Fibroblast of lung (primary cell): Measurements from ENCODE around the gene PGF.

Experiments used
- EZH2 ChIP-seq: IDR thresholded peaks from 2 replicates; pipeline ENCODE4 v1.5.1; 2012; ENCODE audit warnings: low read length, control low read depth, mild to moderate bottlenecking; ENCODE audit errors: missing control alignments
- TF ChIP-seq, protein P1 (sequence below), 2 donors: IDR thresholded peaks in 1 of 2; conservative IDR thresholded peaks in 1 of 2; 1 replicate in 1 of 2; 2 replicates in 1 of 2; pipeline ENCODE4 v1.5.1; 2011 to 2012; ENCODE audit warnings: low read length in 2 of 2, control low read depth in 1 of 2, inconsistent platforms in 1 of 2, low read depth in 1 of 2, mild to moderate bottlenecking in 1 of 2

DNA sequence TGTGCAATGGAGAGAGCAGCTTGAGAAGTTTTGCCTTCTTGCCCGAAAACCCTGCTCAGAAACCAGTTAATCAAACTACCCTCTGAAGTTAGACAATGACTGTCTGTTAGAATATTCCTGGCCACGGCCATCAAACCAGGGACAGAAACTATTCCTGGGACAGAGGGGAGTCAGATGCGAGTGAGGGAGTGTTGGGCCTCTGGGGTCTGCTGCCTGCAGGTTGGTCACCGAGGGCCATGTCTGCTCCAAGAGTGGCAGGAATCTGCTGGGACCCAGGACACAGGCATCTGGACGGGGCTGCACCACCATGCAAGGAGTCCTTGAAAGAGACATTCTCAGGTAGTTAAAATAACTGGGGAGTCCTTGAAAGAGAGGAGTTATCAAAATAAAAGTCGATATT is 30.4 kb upstream of the PGF start:
- TF ChIP-seq, protein P1, sequence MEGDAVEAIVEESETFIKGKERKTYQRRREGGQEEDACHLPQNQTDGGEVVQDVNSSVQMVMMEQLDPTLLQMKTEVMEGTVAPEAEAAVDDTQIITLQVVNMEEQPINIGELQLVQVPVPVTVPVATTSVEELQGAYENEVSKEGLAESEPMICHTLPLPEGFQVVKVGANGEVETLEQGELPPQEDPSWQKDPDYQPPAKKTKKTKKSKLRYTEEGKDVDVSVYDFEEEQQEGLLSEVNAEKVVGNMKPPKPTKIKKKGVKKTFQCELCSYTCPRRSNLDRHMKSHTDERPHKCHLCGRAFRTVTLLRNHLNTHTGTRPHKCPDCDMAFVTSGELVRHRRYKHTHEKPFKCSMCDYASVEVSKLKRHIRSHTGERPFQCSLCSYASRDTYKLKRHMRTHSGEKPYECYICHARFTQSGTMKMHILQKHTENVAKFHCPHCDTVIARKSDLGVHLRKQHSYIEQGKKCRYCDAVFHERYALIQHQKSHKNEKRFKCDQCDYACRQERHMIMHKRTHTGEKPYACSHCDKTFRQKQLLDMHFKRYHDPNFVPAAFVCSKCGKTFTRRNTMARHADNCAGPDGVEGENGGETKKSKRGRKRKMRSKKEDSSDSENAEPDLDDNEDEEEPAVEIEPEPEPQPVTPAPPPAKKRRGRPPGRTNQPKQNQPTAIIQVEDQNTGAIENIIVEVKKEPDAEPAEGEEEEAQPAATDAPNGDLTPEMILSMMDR (conservative IDR thresholded peaks at IDR 0.05 in 1 of 2, IDR thresholded peaks at IDR 0.05 in 1 of 2; ENCODE audit: low read depth in 1 of 2, low read length in 2 of 2) = no peak
- TF ChIP-seq EZH2 = no peak
